H1 (cell line): ENCODE results near the gene UBE2Q2. TPM values are rescaled to one million over a fixed set of nuclear protein-coding genes. Genes with fewer than 3 reads are reported as not detected.

Experiments
- ATF3 ChIP-seq: IDR thresholded peaks from 2 replicates; pipeline ENCODE4 v1.6.1; 2011; ENCODE audit warnings: low read depth, mild to moderate bottlenecking, low read length; ENCODE audit not compliant: insufficient read depth
- CEBPB ChIP-seq: IDR thresholded peaks from 2 replicates; pipeline ENCODE4 v1.6.1; 2012; ENCODE audit warnings: low read depth, low read length
- JUN ChIP-seq: IDR thresholded peaks from 2 replicates; pipeline ENCODE4 v1.6.1; 2011; ENCODE audit warnings: low read depth, mild to moderate bottlenecking, improper control_type of control experiment, low read length
- SP1 ChIP-seq: IDR thresholded peaks from 2 replicates; pipeline ENCODE4 v1.6.1; 2011; ENCODE audit warnings: low read depth, low read length
- SRF ChIP-seq: IDR thresholded peaks from 2 replicates; pipeline ENCODE4 v1.6.1; 2011; ENCODE audit warnings: mild to moderate bottlenecking, low read depth, low read length, moderate library complexity
- TEAD4 ChIP-seq: IDR thresholded peaks from 2 replicates; pipeline ENCODE4 v1.6.1; 2012; ENCODE audit warnings: low read depth, low read length, inconsistent platforms, mixed read lengths
- polyA plus RNA-seq, 7 experiments: library from polyadenylated mRNA; depleted of rRNA in 3 of 7; stranded (reverse) in 5 of 7; unstranded in 2 of 7; fragments of >200 nt in 5 of 7; fragments of 200-250 nt in 2 of 7; gene quantifications; 1 replicate in 5 of 7; 2 replicates in 1 of 7; 4 replicates in 1 of 7; pipeline versions ENCODE4 v1.2.1 to v1.2.3, GENCODE V29; 2011 to 2013; ENCODE audit warnings: missing spikeins in 2 of 7, mixed read lengths in 2 of 7
- total RNA-seq: library from RNA; stranded (reverse); fragmentation: NEBNext Ultra II Directional; extraction: Animal tissue kit (Norgen Biotek cat#: 25700); gene quantifications from 2 replicates; pipeline ENCODE4 v1.2.1, GENCODE V29; 2021

The UBE2Q2 gene
- total and polyA plus RNA-seq, 2 of the 8 experiments (the other 6 are each of a cell fraction or from before 2014, with no cell fraction given) = 10.1 to 22.7 TPM

- TF ChIP-seq CEBPB (no peak), TEAD4 (no peak), JUN (no peak), ATF3 (no peak), SRF (no peak), SP1 (no peak)
- TF ChIP-seq, all 59 proteins: peak for 0
Measured at GRCh38 chr15:75920079-75920478, 76.8 kb downstream of the UBE2Q2 start (continued).
